PFSK-1 (cell line): ENCODE results near the gene SLC4A4.

Experiments
- FOXP2 ChIP-seq: optimal IDR thresholded peaks from 2 replicates; pipeline ENCODE3; 2011; ENCODE audit warnings: borderline replicate concordance, control low read depth, inconsistent platforms; ENCODE audit not compliant: insufficient read depth; ENCODE audit errors: extremely low read length, extremely low read depth
- POLR2AphosphoS5 ChIP-seq: IDR thresholded peaks from 2 replicates; pipeline ENCODE4 v1.6.1; 2012; ENCODE audit warnings: low read depth, mild to moderate bottlenecking, control low read depth, low read length, moderate library complexity
- SIN3A ChIP-seq: IDR thresholded peaks from 2 replicates; pipeline ENCODE4 v1.6.1; 2012; ENCODE audit warnings: mild to moderate bottlenecking, low read length, moderate library complexity, borderline replicate concordance; ENCODE audit not compliant: insufficient read depth
- TAF1 ChIP-seq: IDR thresholded peaks from 2 replicates; pipeline ENCODE4 v1.6.1; 2012; ENCODE audit warnings: low read length, control low read depth, borderline replicate concordance; ENCODE audit not compliant: insufficient read depth
- TF ChIP-seq, protein P1 (sequence below), 2 experiments: IDR thresholded peaks; 2 replicates each; pipeline versions ENCODE4 v1.6.1 to v1.8.0; 2011 to 2012; ENCODE audit warnings: low read depth in 2 of 2, low read length in 2 of 2, control low read depth in 1 of 2, inconsistent platforms in 1 of 2, mild to moderate bottlenecking in 1 of 2, moderate library complexity in 1 of 2; ENCODE audit not compliant: insufficient read depth in 1 of 2

DNA sequence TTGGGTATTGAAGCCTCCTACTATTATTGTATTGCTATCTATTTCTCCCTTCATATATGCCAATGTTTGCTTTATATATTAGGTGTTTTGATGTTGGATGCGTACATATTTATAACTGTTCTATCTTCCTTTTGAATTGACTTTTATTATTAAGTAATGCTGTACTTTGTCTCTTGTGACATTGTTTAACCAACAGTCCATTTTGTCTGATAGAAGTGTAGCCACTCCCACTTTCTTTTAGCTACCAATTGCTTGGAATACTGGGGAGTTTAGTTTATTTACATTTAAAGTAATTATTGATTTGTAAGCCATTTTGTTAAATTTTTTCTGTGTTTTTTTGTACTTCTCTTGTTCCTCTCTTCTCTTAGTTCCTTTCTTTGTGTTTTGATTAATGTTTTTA, 249.2 kb downstream of the SLC4A4 start:
- TF ChIP-seq POLR2AphosphoS5 (no peak), TAF1 (no peak), FOXP2 (no peak), SIN3A (no peak)
- TF ChIP-seq, protein P1, sequence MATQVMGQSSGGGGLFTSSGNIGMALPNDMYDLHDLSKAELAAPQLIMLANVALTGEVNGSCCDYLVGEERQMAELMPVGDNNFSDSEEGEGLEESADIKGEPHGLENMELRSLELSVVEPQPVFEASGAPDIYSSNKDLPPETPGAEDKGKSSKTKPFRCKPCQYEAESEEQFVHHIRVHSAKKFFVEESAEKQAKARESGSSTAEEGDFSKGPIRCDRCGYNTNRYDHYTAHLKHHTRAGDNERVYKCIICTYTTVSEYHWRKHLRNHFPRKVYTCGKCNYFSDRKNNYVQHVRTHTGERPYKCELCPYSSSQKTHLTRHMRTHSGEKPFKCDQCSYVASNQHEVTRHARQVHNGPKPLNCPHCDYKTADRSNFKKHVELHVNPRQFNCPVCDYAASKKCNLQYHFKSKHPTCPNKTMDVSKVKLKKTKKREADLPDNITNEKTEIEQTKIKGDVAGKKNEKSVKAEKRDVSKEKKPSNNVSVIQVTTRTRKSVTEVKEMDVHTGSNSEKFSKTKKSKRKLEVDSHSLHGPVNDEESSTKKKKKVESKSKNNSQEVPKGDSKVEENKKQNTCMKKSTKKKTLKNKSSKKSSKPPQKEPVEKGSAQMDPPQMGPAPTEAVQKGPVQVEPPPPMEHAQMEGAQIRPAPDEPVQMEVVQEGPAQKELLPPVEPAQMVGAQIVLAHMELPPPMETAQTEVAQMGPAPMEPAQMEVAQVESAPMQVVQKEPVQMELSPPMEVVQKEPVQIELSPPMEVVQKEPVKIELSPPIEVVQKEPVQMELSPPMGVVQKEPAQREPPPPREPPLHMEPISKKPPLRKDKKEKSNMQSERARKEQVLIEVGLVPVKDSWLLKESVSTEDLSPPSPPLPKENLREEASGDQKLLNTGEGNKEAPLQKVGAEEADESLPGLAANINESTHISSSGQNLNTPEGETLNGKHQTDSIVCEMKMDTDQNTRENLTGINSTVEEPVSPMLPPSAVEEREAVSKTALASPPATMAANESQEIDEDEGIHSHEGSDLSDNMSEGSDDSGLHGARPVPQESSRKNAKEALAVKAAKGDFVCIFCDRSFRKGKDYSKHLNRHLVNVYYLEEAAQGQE (IDR thresholded peaks at IDR 0.05; ENCODE audit: insufficient read depth in 1 of 2, low read depth in 2 of 2, low read length in 2 of 2), result no peak
